CD4-positive, alpha-beta T cell treated with Interleukin-1 beta for 1 hour (primary cell): ENCODE data around the gene CCDC50.

Experiments
- DNase-seq, 2 donors: peaks; one replicate each; pipeline ENCODE4 v3.0.0-alpha.2; 2020 to 2022

Gene CCDC50

GRCh38 chr3:191430103-191430502 lies 100.9 kb downstream of the CCDC50 start:
- no peak for DNase-seq

GRCh38 chr3:191431160-191431822 lies 102.1 kb downstream of the CCDC50 start:
- DNase-seq, result no peak

GRCh38 chr3:191432162-191432561 lies 103.0 kb downstream of the CCDC50 start:
- no peak for DNase-seq

- no peak for DNase-seq
These were observed 104.8 kb downstream of the CCDC50 start for GRCh38 chr3:191434024-191434423.

- DNase-seq, result no peak
These were observed 106.8 kb downstream of the CCDC50 start for GRCh38 chr3:191435981-191436380.

GRCh38 chr3:191438150-191438814 lies 109.1 kb downstream of the CCDC50 start:
- DNase-seq, result no peak

GRCh38 chr3:191440532-191440931 lies 111.3 kb downstream of the CCDC50 start:
- DNase-seq, result no peak

GRCh38 chr3:191441687-191442086 lies 112.5 kb downstream of the CCDC50 start:
- no peak for DNase-seq

GRCh38 chr3:191444569-191444968 lies 115.4 kb downstream of the CCDC50 start:
- no peak for DNase-seq
